Measurements from ENCODE around the gene RAD18.

RAD18 gene

DNA sequence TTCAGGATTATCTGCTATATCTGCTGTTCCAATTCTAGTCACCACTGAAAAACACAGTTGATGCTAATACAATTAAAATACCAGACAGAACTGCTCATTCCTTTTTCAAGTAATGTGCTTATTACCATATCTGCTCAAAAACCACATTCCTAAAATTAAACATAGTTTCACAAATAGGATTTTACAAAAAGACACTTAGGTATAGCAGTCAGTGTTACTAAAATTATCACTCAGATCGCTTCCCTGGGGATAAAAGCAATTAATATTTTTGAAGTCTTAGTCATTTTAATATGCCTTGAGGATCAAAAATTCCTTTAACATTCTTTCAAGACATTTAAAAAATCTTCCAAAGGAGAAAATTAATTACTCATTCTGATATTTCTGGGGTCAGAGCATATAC lies 71.5 kb downstream of the RAD18 start:
- DNase-seq (ENCODE audit: extremely low spot score): no peak
- CTCF ChIA-PET: interaction anchor here (0.8 to 1.5 kb wide), 4 partner anchors 10 to 150 kb away, joined by 3 read pairs; no protein-coding TSS in a partner anchor
- TF ChIP-seq, protein P1, sequence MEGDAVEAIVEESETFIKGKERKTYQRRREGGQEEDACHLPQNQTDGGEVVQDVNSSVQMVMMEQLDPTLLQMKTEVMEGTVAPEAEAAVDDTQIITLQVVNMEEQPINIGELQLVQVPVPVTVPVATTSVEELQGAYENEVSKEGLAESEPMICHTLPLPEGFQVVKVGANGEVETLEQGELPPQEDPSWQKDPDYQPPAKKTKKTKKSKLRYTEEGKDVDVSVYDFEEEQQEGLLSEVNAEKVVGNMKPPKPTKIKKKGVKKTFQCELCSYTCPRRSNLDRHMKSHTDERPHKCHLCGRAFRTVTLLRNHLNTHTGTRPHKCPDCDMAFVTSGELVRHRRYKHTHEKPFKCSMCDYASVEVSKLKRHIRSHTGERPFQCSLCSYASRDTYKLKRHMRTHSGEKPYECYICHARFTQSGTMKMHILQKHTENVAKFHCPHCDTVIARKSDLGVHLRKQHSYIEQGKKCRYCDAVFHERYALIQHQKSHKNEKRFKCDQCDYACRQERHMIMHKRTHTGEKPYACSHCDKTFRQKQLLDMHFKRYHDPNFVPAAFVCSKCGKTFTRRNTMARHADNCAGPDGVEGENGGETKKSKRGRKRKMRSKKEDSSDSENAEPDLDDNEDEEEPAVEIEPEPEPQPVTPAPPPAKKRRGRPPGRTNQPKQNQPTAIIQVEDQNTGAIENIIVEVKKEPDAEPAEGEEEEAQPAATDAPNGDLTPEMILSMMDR (IDR thresholded peaks at IDR 0.05; ENCODE audit: control extremely low read depth, extremely low read depth, low read depth, missing control alignments): no peak
- POLR2A ChIA-PET: no interaction called here

DNA sequence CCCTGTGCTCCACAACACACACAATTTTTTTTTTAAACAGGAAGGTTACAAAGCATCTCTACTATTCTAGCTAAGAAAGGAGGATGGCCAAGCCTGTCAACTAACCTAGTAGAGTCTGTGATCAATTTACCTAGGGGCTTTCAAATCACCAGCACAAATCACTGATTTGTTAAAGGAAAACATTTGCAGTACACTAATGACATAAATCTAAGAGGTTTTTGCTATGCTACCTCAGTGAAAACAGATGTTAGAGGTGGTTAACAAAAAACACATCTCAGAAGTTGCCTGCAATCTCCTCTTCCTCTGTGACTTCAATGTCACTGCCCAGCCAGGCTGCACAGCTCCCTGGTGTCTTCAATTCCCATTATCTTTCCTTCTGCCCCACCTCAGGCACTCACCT lies 72.0 kb downstream of the RAD18 start:
- ChIA-PET CTCF (interaction anchor here (1.0 to 1.6 kb wide), 4 partner anchors 10 to 150 kb away, joined by 3 to 5 read pairs (median 3); partner anchors contain the start of gene OXTR), POLR2A (no interaction called here)
- no peak for DNase-seq (ENCODE audit: extremely low spot score)
- TF ChIP-seq, protein P1 (IDR thresholded peaks at IDR 0.05; ENCODE audit: control extremely low read depth, extremely low read depth, low read depth, missing control alignments): no peak

DNA sequence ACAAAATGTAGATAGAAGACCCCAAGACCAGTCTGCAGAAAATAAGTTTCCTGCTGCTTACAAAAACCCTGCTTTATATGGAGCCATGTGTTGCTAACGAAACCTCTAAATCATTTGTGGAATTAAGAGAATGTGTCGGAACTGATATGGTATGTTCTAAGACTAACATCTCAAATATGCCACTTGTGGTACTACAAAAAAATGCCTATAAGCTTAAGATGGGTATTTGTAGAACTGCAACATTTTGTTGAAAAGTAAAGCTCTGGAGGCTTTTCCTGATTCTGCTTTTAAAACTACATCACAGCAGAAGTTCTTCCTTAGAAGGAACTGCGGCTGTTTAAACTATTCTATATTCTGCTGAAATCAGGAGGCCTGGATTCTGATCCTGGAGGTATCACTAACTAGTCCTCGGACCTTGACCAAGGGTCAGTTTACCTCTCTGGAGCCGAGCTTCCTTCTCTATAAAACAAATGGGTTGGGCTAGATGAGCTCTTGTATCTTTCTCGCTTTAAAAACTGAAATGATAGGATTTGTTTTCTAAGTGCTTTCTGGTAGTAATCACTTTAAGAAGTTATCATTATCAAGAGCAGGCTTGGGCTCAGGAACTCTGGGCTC lies 74.9 kb downstream of the RAD18 start:
- CTCF ChIA-PET: interaction anchor here (4.9 kb wide), 1 partner anchor 13 kb away, joined by 25 read pairs; no protein-coding TSS in a partner anchor
- POLR2A ChIA-PET: no interaction called here
- TF ChIP-seq, protein P1 (IDR thresholded peaks at IDR 0.05; ENCODE audit: control extremely low read depth, extremely low read depth, low read depth, missing control alignments): no peak
- DNase-seq (ENCODE audit: extremely low spot score): no peak

DNA sequence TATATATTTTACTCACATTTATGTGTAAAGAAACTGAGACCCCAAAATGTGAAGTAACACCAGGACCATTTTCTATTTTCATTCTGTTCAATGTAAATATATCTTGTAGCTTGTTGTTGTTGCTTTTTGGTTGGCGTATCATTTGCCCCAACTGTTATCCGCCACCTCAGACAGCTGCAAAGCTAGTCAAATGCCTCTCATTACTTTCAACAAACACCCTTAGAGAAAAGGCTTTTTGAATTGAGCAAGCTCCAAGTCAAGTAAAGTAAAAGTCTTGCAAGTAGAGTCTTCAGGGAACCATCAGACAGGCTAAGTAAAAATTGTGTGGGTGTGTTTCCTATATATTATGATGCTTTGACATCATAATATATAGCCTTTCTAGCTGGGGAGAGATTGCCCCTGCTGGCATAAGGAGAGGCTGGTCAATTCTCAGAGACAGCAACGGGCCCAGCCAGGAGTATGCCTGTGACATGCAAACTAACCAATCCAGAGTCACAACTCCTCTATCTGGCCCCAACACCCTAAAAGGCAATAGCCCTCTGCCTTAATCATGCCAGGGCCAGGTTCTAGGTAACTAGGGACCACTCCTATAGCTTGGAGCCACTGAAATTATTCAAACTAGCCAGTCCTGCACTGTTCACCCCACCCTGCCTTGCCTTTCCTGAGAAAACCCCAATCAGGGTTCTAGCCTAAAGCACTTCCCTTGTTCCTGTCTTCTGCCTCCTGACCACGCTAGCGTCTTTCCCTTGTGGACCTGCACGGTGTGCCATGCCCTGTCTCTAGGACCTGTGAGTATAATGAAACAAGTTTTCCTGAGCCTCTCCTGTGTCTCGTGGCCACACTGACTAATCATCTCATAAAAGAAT lies 75.6 kb downstream of the RAD18 start:
- TF ChIP-seq, protein P1 (IDR thresholded peaks at IDR 0.05; ENCODE audit: control extremely low read depth, extremely low read depth, low read depth, missing control alignments): no peak
- ChIA-PET POLR2A (no interaction called here), CTCF (interaction anchor here (0.9 to 4.9 kb wide), 2 partner anchors 12 to 15 kb away, joined by 3 to 25 read pairs; no protein-coding TSS in a partner anchor)
- no peak for DNase-seq (ENCODE audit: extremely low spot score)

DNA sequence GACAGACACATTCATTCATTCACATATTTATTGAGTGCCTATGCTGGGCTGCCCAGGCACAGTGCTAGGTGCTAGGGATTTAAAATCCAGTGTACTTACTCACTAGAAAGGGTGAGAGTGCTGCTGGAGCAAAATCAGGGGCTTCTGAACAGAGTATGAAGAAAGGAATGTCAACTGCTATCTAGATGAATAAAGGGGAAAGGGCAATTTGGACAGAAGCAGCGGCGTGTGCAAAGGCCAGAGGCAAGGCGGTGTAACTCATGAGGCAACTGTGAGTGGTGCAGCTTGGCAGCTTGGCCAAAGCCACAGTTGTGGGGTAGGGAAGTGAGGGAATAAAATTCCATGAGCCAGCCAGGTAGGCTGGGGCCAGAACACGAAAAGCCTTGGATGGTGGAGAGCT lies 76.7 kb downstream of the RAD18 start:
- ChIA-PET CTCF (interaction anchor here (0.9 to 4.9 kb wide), 2 partner anchors 11 to 14 kb away, joined by 3 to 25 read pairs; no protein-coding TSS in a partner anchor), POLR2A (no interaction called here)
- TF ChIP-seq, protein P1 (IDR thresholded peaks at IDR 0.05; ENCODE audit: control extremely low read depth, extremely low read depth, low read depth, missing control alignments): no peak
- DNase-seq (ENCODE audit: extremely low spot score): no peak

DNA sequence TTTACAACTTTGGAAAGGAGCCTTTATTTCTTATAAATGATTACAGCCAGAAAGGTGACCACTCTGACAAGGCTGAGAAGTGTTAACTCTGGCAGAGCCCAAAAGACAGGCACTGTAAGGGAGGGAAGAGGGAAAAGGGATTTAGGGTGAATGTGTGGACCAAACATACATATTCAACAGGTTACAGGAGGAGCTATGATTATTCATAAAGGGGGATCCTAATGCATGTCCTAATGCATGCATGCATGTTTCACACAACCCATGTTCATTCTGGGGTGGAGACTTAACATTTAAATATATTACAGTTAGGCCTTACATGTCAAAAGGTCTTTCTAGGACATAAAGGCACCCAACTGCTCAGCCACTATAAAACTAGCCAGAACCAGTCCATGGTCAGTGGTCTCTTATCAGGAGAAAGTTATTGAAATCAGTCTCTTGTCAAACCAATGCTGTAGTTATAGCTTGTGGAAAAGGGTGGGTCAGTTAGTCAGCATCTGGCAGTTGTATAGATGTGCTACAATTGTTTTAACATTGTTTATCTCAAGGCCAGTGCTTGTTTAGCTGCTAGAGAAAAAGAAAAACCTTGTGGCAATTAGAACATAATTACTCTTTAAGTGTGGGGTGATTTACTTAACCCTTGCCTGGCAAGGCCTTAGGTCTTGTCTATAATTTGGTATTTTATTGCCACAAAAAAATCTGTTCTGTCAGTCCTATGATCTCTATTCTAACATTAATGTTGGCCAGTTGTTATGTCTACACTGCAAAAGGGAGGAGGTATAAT lies 77.5 kb downstream of the RAD18 start:
- ChIA-PET CTCF (interaction anchor here (4.9 kb wide), 1 partner anchor 10 kb away, joined by 25 read pairs; no protein-coding TSS in a partner anchor), POLR2A (no interaction called here)
- DNase-seq (ENCODE audit: extremely low spot score): no peak
- TF ChIP-seq, protein P1 (IDR thresholded peaks at IDR 0.05; ENCODE audit: control extremely low read depth, extremely low read depth, low read depth, missing control alignments): no peak
